Spinal cord (tissue), 10 donors: ENCODE measurements around the gene DYNLT4. TPM values are rescaled to one million over a fixed set of nuclear protein-coding genes. Genes with fewer than 3 reads are reported as not detected.
"Not testable (repeated sequence)": the region's sequence is repeated elsewhere in the genome, so short reads cannot be mapped to it uniquely, and the experiment has no call there.

Experiments
- DNase-seq, 6 donors: peaks; one replicate each; pipeline versions ENCODE4 v3.0.0 to v3.0.0-alpha.2; 2013 to 2015; ENCODE audit warnings: low spot score in 6 of 6, low read depth in 4 of 6
- H3K27ac ChIP-seq: one replicate; pipeline ENCODE4 v1.5.1; 2013; ENCODE audit warnings: low read depth, low read length, control low read depth
- H3K27me3 ChIP-seq: one replicate; pipeline ENCODE4 v1.6.1; 2013; ENCODE audit warnings: low read length; ENCODE audit not compliant: control insufficient read depth, insufficient read depth
- H3K36me3 ChIP-seq: one replicate; pipeline ENCODE4 v1.6.1; 2013; ENCODE audit warnings: low read length; ENCODE audit not compliant: control insufficient read depth, insufficient read depth
- H3K4me1 ChIP-seq: one replicate; pipeline ENCODE4 v1.6.1; 2013; ENCODE audit warnings: low read length; ENCODE audit not compliant: control insufficient read depth, insufficient read depth
- H3K4me3 ChIP-seq: one replicate; pipeline ENCODE4 v1.5.1; 2013; ENCODE audit warnings: low read depth, low read length, control low read depth
- H3K9me3 ChIP-seq: one replicate; pipeline ENCODE4 v1.6.1; 2013; ENCODE audit warnings: low read length; ENCODE audit not compliant: control insufficient read depth, insufficient read depth
- WGBS: methylation state at CpG from one replicate; pipeline ENCODE4 v1.1.5; 2013; ENCODE audit warnings: missing lambda C conversion rate; ENCODE audit not compliant: insufficient coverage; 5-methylcytosine and 5-hydroxymethylcytosine counted together
- polyA plus RNA-seq, 2 donors: library from polyadenylated mRNA; unstranded; fragments of 120-200 nt; gene quantifications; one replicate each; pipeline ENCODE4 v1.2.1, GENCODE V29; 2013; ENCODE audit not compliant: insufficient read length in 2 of 2
- total RNA-seq, 2 donors: library from RNA; depleted of rRNA in 1 of 2; stranded (reverse); fragments of 120-200 nt in 1 of 2; fragments of >200 nt in 1 of 2; gene quantifications; one replicate each; pipeline versions ENCODE4 v1.2.3 to v1.2.4, GENCODE V29; 2013 to 2014
- donor health status: healthy.

The DYNLT4 gene
- total and polyA plus RNA-seq, 4 donors: 0.95 to 4.0 (median 1.5) TPM; not detected in 1

DNA sequence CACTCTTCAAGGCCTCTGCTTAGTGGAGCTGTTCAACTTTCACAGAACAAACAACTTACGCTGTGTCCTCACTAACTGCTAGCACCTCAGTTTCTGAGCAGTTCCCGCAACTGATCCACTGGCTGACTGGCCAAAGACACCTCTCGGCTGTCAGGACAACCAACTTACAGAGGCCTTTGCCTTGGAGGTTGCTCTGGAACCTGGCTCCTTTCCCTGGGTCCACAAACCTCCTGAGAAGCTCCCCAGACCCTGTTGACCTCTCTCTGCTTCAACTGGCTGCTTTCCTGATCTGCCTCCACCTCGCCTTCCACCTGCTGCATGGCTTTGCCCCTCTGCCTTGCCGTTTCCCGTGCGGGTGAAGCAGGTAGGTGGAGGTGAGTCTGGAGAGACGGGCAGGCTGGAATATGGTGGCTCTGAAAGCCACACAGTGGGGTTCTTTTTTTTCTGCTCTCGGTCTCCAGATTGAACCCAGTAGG lies 14.1 kb upstream of the DYNLT4 start:
- Histone ChIP-seq H3K4me1 (peaks cover 9% of the 10 kb centered on the region), H3K4me3 (no peak overlapping the region), H3K9me3 (no peaks in the 10 kb centered on the region), H3K27ac (no peak overlapping the region), H3K27me3 (peaks cover 3% of the 10 kb centered on the region), H3K36me3 (peaks cover 32% of the 10 kb centered on the region)
- DNase-seq: no peak
- WGBS: 97% methylated on average over 8 of the region's 9 CpGs

DNA sequence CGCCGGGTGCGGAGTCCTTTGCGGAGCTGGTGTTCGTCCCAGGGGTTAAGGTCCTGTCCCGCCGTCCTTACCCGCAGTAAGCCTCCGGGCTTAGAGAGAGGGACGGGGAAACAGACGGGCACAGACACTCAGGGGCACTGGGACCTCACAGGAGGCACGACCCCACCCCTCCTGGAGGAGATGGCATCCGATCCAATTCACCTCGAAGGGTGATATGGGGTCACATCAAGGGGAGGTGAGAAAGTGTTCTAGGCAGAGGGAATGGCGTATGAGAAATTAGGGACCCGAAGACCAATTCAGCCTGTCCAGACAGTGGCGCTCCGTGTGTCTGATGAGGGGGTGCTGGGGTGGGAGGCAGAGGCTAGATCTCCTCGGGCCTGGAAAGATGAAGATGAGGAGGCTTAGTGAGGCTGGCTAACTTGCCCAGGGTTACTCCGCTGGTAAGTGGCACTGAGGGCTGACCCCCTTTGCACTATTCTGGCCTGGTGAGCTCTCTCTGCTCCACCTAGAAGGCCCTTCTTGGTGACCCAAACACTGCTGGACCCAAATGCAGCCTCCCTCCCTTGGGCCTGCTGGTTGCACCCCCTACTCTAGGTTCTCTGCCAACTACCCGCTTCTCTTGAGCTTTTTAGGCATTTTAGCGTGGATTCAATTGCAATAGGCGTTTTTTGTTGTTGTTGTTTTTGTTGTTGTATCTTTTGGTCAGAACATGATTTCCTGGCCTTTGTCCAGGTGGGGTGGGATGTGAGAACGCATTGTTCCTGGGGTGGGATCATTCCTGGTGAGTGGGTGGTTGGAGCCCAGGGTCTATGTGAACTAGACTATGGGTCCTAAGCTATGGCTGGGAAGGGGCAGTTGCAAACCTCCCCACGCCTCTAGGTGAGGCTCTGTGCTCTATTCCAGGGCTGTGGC lies 13.4 kb upstream of the DYNLT4 start:
- Histone ChIP-seq H3K27ac (peak overlapping the region; percentile 95), H3K4me1 (peaks cover 9% of the 10 kb centered on the region), H3K9me3 (no peaks in the 10 kb centered on the region), H3K4me3 (peak overlapping the region; percentile 67), H3K27me3 (peaks cover 3% of the 10 kb centered on the region), H3K36me3 (peaks cover 28% of the 10 kb centered on the region)
- no peak for DNase-seq
- 39% methylated on average over 21 of the region's 25 CpGs for WGBS

DNA sequence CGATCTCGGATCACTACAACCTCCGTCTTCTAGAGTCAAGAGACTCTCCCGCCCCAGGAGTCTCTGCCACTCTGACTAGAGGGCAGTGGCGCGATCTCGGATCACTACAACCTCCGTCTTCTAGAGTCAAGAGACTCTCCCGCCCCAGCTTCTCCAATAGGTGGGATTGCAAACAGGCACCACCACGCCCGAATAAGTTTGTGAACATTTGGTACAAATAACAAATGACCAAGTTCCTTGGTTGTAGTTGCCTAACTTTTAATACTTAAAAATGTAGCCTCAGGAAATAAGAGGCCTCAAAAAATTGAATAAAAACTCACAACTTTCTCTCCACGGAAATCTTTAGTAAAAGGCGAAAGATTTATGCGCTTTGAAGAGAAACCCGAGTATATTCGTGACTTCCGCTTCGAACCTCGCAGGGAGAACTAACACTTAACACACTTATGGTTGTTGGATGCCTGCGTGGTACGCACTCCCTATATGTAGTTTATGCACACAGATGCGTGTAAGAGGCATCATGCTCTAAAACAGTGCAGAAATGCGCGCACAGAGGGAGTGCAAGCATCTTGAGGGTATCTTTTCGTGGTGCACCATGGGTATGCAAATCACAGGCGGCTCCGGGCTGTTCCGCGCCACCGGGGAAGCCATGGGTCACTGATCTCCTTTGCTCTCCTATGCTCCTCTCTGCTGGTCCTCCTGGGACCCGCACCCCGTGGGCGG lies 12.6 kb upstream of the DYNLT4 start:
- Histone ChIP-seq H3K27ac (peak overlapping the region; percentile 95), H3K9me3 (no peaks in the 10 kb centered on the region), H3K36me3 (peaks cover 28% of the 10 kb centered on the region), H3K4me1 (peaks cover 9% of the 10 kb centered on the region), H3K27me3 (peaks cover 3% of the 10 kb centered on the region), H3K4me3 (peak overlapping the region; percentile 67)
- peak in 2 of 6 donors; percentile 84 for DNase-seq
- 7% methylated on average over 22 of the region's 33 CpGs for WGBS

DNA sequence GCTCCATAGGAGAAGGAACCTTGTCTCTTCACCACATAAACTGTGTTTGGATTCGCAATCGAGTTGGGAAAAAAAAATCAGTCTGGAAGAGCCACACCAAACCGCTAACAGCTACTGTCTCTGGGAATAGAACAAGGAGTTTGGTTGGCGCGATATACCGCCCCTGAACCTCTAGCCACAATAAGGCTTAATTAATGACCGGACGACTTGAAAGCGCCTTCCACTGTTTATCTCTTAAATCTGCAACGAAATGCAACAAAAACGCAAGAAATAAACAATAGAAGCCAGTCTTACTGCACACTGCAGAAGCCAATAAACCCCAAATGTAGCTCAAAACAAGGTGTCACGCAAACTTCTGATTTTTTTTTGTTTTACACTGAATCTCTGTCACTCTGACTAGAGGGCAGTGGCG lies 12.1 kb upstream of the DYNLT4 start:
- Histone ChIP-seq H3K36me3 (peaks cover 25% of the 10 kb centered on the region), H3K27me3 (peaks cover 3% of the 10 kb centered on the region), H3K4me1 (peaks cover 13% of the 10 kb centered on the region), H3K9me3 (no peaks in the 10 kb centered on the region), H3K4me3 (peak overlapping the region; percentile 67), H3K27ac (peak overlapping the region; percentile 95)
- WGBS: 1% methylated on average over 11 of the region's 13 CpGs
- no peak for DNase-seq

DNA sequence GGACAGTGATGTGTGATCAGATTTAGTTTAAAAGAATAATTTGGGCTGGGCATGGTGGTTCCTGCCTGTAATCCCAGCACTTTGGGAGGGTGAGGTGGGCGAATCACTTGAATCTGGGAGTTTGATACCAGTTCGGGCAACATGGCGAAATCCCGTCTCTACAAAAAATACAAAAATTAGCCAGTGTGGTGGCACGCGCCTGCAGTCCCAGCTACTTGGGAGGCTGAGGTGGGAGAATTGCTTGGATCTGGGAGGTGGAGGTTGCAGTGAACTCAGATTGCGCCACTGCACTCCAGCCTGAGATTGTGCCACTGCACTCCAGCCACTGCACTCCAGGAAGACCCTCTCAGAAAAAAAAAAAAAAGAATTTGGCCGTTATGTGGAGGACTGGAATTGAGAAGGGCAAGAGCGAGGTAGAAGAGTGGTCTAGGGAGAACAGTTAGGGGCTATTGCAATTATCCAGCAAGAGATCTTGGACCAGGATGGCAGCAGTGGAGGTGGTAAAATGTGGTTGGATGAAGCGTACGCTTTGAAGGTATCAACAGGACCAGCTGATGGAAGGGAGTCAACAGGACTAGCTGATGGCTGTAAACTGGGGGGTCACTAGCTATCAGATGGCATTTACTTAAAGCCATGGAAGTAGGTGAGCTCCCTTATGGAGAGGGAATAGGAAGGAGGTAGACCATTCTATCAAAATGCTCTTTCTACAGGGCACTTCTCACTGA lies 10.8 kb upstream of the DYNLT4 start:
- Histone ChIP-seq H3K4me3 (no peak overlapping the region), H3K27me3 (peaks cover 3% of the 10 kb centered on the region), H3K9me3 (no peaks in the 10 kb centered on the region), H3K4me1 (peaks cover 26% of the 10 kb centered on the region), H3K36me3 (peaks cover 18% of the 10 kb centered on the region), H3K27ac (no peak overlapping the region)
- DNase-seq: peak in 1 of 6 donors; percentile 0
- WGBS: 93% methylated on average over 5 of the region's 11 CpGs

DNA sequence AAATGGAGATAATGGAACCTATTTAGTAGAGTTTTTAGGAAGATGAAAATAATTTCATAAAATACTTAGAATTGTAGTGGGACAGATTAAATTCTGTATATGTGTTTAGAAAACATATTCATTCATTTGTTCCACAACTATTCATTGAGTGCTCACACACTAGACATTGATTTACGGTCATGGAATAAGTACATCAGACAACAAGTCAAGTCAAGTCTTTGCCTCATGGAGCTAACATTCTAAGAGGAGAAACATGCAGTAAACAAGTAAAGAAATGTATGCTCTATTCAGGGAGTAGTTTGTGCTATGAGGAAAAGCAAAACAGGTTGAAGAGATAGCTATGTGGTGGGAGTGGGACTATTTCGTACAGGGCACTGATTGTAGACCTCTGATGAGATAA lies 10.2 kb upstream of the DYNLT4 start:
- Histone ChIP-seq H3K9me3 (no peaks in the 10 kb centered on the region), H3K27me3 (peaks cover 3% of the 10 kb centered on the region), H3K4me3 (no peak overlapping the region), H3K36me3 (peaks cover 12% of the 10 kb centered on the region), H3K27ac (no peak overlapping the region), H3K4me1 (peaks cover 32% of the 10 kb centered on the region)
- WGBS: 94% methylated on average over 1 of the region's 2 CpGs
- DNase-seq: no peak

DNA sequence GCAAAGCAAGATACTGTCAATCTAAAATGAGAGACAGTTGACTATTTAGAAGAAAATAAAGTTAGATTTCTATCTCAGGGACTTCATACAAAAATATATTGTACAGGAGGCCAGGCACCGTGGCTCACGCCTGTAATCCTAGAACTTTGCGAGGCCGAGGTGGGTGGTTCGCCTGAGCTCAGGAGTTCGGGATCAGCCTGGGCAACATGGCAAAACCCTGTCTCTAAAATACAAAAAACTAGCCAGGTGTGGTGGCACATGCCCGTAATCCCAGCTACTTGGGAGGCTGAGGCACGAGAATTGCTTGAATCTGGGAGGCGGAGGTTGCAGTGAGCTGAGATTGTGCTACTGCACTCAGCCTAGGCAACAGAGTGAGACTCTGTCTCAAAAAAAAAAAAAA lies 8.8 kb upstream of the DYNLT4 start:
- peaks cover 43% of the 10 kb centered on the region for H3K4me1 ChIP-seq
- WGBS: 97% methylated on average over 7 of the region's 9 CpGs
- H3K4me3 ChIP-seq, H3K27ac ChIP-seq, H3K27me3 ChIP-seq, DNase-seq, H3K9me3 ChIP-seq, H3K36me3 ChIP-seq: not testable (repeated sequence)

DNA sequence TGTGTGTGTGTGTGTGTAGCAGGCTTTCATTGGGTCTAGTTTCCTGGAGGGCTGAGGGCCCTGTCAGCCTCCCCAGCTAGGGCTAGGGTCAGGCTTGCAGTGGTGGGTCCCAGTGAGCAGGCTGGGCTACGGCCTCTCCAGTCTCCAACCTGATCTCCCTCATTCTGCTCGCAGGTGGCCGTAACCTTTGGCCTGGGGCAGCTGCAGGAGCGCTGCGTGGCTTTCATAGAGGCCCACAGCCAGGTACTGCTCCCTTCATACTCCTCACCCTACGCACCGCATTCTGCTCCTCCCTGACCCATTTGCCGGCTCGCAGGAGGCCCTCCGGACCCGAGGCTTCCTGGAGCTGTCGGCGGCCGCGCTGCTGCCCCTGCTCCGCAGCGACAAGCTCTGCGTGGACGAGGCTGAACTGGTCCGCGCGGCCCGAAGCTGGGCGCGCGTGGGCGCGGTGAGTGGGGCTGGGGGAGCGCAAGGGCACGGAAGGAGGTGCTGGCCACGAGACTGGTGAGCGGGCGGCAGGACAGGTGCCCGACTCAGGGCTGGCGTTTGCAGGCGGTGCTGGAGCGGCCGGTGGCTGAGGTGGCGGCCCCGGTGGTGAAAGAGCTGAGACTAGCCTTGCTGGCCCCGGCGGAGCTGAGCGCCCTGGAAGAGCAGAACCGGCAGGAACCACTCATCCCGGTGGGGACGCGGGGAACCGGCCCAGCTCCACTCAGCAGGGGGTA lies 5.8 kb upstream of the DYNLT4 start:
- peak overlapping the region; percentile 85 for H3K27ac ChIP-seq
- DNase-seq: peak in 1 of 6 donors; percentile 25

DNA sequence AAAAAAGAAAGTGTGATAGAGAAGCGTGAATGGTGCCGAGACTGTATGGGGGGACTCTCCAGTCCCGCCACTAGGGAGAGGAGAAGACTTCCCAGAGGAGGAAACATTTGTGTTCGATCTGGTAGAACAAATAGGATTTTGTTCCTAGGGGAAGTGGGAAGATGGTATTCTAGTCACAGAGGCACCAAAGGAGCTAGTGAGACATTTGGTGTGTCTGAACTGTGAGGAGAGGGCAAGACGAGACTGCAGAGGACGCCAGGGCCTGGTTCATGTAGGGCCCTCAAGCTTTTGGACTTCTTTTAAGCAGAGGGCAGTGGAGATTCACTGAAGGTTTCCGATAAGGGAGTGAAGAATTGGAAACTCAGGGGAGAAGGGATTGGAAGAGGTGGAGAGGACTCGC lies 4.1 kb upstream of the DYNLT4 start:
- Histone ChIP-seq H3K9me3 (no peaks in the 10 kb centered on the region), H3K36me3 (peaks cover 14% of the 10 kb centered on the region), H3K27ac (no peak overlapping the region), H3K4me1 (peaks cover 80% of the 10 kb centered on the region), H3K27me3 (no peaks in the 10 kb centered on the region), H3K4me3 (no peak overlapping the region)
- WGBS: 62% methylated on average over 8 of the region's 8 CpGs
- no peak for DNase-seq

More for the DNA sequence above, 5.8 kb upstream of the DYNLT4 start:
- WGBS: 14% methylated on average over 48 of the region's 48 CpGs
- H3K4me1 ChIP-seq: peaks cover 63% of the 10 kb centered on the region
- no peaks in the 10 kb centered on the region for H3K9me3 ChIP-seq
- H3K36me3 ChIP-seq: peaks cover 3% of the 10 kb centered on the region
- peak overlapping the region; percentile 71 for H3K4me3 ChIP-seq
- no peaks in the 10 kb centered on the region for H3K27me3 ChIP-seq
